Mononuclear cell (primary cell): ENCODE results near the gene MYCL. TPM values are rescaled to one million over a fixed set of nuclear protein-coding genes. Genes with fewer than 3 reads are reported as not detected.
A peak's percentile ranks its signal among the peaks of the same experiment; 100 is the strongest.

Source experiments
- H3K27me3 ChIP-seq: 2 replicates; pipeline ENCODE4 v1.6.0; 2011; ENCODE audit warnings: low read length, control low read depth; ENCODE audit not compliant: insufficient read depth
- H3K4me1 ChIP-seq: 2 replicates; pipeline ENCODE4 v1.5.1; 2011; ENCODE audit warnings: mild to moderate bottlenecking, low read length, control low read depth; ENCODE audit not compliant: insufficient read depth
- H3K4me3 ChIP-seq: 2 replicates; pipeline ENCODE4 v1.5.1; 2011; ENCODE audit warnings: mild to moderate bottlenecking, low read length, moderate library complexity
- H3K9me3 ChIP-seq: 2 replicates; pipeline ENCODE4 v1.5.1; 2011; ENCODE audit warnings: low read depth, mild to moderate bottlenecking, control low read depth, low read length
- total RNA-seq: library from RNA; depleted of rRNA; stranded (reverse); fragments of >200 nt; gene quantifications from one replicate; pipeline ENCODE4 v1.2.3, GENCODE V29; 2012

The MYCL gene
- total RNA-seq = 5.0 TPM

GRCh38 chr1:39901714-39902459 lies at the start of gene MYCL:
Gene MYCL, minus strand, starts transcription at chr1:39901917. Its CDS starts 483 bp downstream, at chr1:39901434.
- H3K9me3 ChIP-seq = no peaks in the 10 kb centered on the region
- H3K4me3 ChIP-seq = peak within 1 kb of the TSS; percentile 59
- peaks cover 46% of the 10 kb centered on the region for H3K27me3 ChIP-seq
- H3K4me1 ChIP-seq = peaks cover 64% of the 10 kb centered on the region

GRCh38 chr1:39949891-39950290 lies 48.2 kb upstream of the MYCL start:
- no peak overlapping the region for H3K4me3 ChIP-seq
- H3K4me1 ChIP-seq = peaks cover 19% of the 10 kb centered on the region
- no peaks in the 10 kb centered on the region for H3K9me3 ChIP-seq
- no peaks in the 10 kb centered on the region for H3K27me3 ChIP-seq

- Histone ChIP-seq H3K9me3 (no peaks in the 10 kb centered on the region), H3K27me3 (no peaks in the 10 kb centered on the region), H3K4me3 (no peak overlapping the region), H3K4me1 (peaks cover 9% of the 10 kb centered on the region)
Observed at GRCh38 chr1:39947260-39947659, 45.5 kb upstream of the MYCL start.

- H3K27me3 ChIP-seq = no peaks in the 10 kb centered on the region
- H3K9me3 ChIP-seq = no peaks in the 10 kb centered on the region
- no peak overlapping the region for H3K4me3 ChIP-seq
- H3K4me1 ChIP-seq = peaks cover 6% of the 10 kb centered on the region
Observed at GRCh38 chr1:39946216-39946615, 44.5 kb upstream of the MYCL start.

GRCh38 chr1:39944410-39945112 lies 42.8 kb upstream of the MYCL start:
- Histone ChIP-seq H3K27me3 (no peaks in the 10 kb centered on the region), H3K4me1 (peaks cover 22% of the 10 kb centered on the region), H3K4me3 (no peak overlapping the region), H3K9me3 (no peaks in the 10 kb centered on the region)

GRCh38 chr1:39943471-39944290 lies 42.0 kb upstream of the MYCL start:
- Histone ChIP-seq H3K4me1 (peaks cover 31% of the 10 kb centered on the region), H3K4me3 (no peak overlapping the region), H3K27me3 (no peaks in the 10 kb centered on the region), H3K9me3 (no peaks in the 10 kb centered on the region)

- H3K4me1 ChIP-seq = peaks cover 50% of the 10 kb centered on the region
- H3K27me3 ChIP-seq = no peaks in the 10 kb centered on the region
- no peak overlapping the region for H3K4me3 ChIP-seq
- no peaks in the 10 kb centered on the region for H3K9me3 ChIP-seq
Observed at GRCh38 chr1:39940980-39941871, 39.5 kb upstream of the MYCL start.

- no peaks in the 10 kb centered on the region for H3K27me3 ChIP-seq
- peaks cover 60% of the 10 kb centered on the region for H3K4me1 ChIP-seq
- no peak overlapping the region for H3K4me3 ChIP-seq
- H3K9me3 ChIP-seq = no peaks in the 10 kb centered on the region
Observed at GRCh38 chr1:39940253-39940652, 38.5 kb upstream of the MYCL start.

- Histone ChIP-seq H3K9me3 (no peaks in the 10 kb centered on the region), H3K4me1 (peaks cover 74% of the 10 kb centered on the region), H3K4me3 (no peak overlapping the region), H3K27me3 (no peaks in the 10 kb centered on the region)
Observed at GRCh38 chr1:39938856-39939255, 37.1 kb upstream of the MYCL start.

GRCh38 chr1:39936724-39937491 lies 35.2 kb upstream of the MYCL start:
- Histone ChIP-seq H3K4me1 (peaks cover 87% of the 10 kb centered on the region), H3K4me3 (peak overlapping the region; percentile 23), H3K27me3 (no peaks in the 10 kb centered on the region), H3K9me3 (no peaks in the 10 kb centered on the region)

GRCh38 chr1:39933956-39934941 lies 32.5 kb upstream of the MYCL start:
- Histone ChIP-seq H3K27me3 (no peaks in the 10 kb centered on the region), H3K9me3 (no peaks in the 10 kb centered on the region), H3K4me3 (no peak overlapping the region), H3K4me1 (peaks cover 77% of the 10 kb centered on the region)

- Histone ChIP-seq H3K27me3 (no peaks in the 10 kb centered on the region), H3K4me1 (peaks cover 54% of the 10 kb centered on the region), H3K4me3 (no peak overlapping the region), H3K9me3 (no peaks in the 10 kb centered on the region)
Observed at GRCh38 chr1:39928809-39929587, 27.3 kb upstream of the MYCL start.
